ENCODE results near the gene MYLK3.
A peak's percentile ranks its signal among the peaks of the same experiment; 100 is the strongest.

Gene MYLK3

DNA sequence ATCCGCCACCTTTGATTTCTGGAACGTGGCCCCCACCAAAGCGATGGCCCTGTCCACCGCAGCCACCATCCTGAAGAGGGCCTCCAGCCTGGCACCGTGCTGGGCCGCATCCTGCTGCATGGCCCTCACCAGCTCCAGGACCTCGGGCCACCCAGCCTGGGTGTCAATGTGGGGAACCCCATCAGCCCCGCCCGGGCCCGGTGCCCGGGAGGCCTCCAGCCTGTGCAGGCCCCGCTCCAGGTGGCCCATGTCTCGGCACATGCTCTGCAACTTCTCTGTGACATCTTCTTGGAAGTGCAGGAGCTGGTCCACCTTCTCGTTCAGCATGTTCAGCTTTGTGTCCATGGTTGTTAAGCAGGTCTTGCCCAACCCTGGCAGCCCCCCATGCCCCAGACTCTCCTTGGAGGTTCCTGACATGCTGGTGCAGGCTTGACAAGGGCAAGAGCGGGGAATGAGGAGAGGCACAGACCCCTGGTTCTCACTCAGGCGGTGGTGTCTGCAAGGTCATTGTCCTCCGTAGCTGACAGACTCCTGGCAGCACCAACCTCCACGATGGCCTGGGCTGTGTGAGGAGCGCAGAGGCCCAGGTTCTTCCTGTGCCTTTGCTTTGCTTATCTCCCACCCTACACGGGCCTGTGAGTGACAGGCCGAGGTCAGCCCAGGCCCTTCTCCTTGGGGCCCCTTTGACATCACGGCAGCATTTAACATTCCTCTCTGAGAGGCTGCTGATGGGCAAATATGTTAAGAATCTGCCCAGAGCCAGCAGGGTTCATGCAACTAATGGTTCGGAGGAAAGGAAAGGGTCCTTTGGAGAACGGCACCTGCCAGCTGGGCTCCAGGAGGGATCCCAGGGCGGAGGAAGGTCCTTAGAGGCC lies at the start of gene MYLK3:
Gene MYLK3, minus strand, starts transcription at position 568 of the 875 bp plus-strand sequence. Its CDS starts 151 bp downstream, at position 417.
- H3K4me3 ChIP-seq (ENCODE audit: low read depth, low read length) = no peak within 1 kb of the TSS
- TF ChIP-seq, protein P1, sequence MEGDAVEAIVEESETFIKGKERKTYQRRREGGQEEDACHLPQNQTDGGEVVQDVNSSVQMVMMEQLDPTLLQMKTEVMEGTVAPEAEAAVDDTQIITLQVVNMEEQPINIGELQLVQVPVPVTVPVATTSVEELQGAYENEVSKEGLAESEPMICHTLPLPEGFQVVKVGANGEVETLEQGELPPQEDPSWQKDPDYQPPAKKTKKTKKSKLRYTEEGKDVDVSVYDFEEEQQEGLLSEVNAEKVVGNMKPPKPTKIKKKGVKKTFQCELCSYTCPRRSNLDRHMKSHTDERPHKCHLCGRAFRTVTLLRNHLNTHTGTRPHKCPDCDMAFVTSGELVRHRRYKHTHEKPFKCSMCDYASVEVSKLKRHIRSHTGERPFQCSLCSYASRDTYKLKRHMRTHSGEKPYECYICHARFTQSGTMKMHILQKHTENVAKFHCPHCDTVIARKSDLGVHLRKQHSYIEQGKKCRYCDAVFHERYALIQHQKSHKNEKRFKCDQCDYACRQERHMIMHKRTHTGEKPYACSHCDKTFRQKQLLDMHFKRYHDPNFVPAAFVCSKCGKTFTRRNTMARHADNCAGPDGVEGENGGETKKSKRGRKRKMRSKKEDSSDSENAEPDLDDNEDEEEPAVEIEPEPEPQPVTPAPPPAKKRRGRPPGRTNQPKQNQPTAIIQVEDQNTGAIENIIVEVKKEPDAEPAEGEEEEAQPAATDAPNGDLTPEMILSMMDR (IDR thresholded peaks at IDR 0.05; ENCODE audit: low read depth, low read length) = no peak

DNA sequence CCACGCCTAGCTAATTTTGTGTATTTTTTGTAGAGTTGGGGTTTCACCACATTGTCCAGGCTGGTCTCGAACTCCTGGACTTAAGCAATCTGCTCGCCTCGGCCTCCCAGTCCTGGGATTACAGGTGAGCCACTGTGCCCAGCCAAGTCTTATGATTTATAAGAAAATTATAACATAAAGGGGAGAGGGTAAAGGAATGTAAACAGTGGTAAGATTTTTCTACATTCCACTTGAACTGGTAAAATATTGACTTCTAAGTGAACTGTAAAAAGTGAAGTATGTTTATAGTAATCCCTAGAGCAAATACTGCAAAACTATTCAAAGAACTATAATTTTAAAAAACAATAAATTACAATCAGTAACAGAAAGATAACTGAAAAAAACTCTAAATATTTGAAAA lies 49.4 kb upstream of the MYLK3 start:
- TF ChIP-seq, protein P1 (IDR thresholded peaks at IDR 0.05; ENCODE audit: low read depth, low read length) = no peak
- no peak overlapping the region for H3K4me3 ChIP-seq (ENCODE audit: low read depth, low read length)

DNA sequence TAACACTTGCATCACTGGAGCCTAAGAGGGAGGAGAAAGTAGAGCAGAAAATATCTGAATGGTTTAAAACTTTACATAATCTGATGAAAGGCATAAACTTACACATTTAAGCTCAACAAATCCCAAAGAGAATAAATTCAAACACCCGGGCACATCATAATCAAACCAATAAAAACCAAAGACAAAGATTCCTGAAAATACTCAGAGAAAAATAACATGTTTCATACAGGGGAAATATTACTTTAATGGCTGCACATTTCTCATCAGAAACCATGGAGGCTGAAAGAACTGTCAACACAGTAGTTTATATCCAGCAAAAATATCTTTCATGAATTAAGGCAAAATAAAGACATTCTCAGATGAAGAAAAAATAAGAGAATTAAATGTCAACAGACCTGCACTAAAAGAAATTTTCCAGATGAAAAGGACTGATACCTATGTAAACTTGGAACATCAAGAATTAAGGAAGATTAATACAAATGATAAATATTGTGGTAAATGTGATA lies 48.7 kb upstream of the MYLK3 start:
- H3K4me3 ChIP-seq (ENCODE audit: low read depth, low read length) = no peak overlapping the region

DNA sequence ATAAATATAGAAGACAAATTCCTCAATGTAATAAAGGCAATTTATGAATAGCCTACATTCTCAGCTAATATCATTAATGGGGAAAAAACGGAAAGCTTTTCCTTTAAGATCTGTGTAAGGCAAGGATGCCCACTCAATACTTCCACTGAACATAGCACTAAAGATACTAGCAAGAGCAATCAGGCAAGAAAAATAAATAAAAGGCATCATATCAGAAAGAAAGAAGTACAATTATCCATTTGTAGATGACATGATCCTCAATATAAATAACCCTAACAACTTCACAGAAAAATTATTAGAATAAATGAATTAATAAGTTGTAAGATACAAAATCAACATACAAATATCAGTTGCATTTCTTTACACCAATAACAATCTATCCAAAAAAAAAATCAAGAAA lies 45.7 kb upstream of the MYLK3 start:
- TF ChIP-seq, protein P1 (IDR thresholded peaks at IDR 0.05; ENCODE audit: low read depth, low read length) = no peak
- H3K4me3 ChIP-seq (ENCODE audit: low read depth, low read length) = no peak overlapping the region

More for the DNA sequence above, 48.7 kb upstream of the MYLK3 start:
- TF ChIP-seq, protein P1 (IDR thresholded peaks at IDR 0.05; ENCODE audit: low read depth, low read length) = no peak

DNA sequence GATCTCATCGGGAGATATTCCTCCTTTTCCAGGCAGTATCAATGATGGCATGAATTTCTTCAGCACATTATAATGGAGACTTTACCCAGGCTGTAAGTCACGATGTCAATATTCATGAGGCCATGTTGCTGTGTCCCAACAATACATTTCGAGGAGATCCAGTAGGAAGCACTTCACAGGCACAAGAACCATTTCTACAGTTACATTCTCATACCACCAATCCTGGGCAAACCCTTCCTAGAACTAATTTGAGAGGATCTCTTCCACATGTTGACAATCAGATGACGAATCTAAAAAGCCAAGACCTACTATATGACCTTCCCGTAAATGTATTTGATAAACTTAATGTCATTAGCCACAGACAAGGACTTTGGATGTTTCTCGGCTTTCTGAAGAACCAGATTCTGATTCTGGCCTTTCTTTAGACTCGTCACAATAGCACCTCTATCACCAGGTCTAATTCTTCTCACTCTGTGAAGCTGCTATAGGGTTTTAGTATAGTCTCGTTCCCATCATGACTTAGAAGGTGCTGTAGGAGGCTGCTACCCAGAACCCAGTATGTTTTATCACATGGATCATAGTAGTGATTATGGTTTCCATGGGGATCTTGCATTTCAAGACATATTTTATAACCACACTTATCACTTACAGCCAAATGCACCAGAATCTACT lies 42.6 kb upstream of the MYLK3 start:
- TF ChIP-seq, protein P1 (IDR thresholded peaks at IDR 0.05; ENCODE audit: low read depth, low read length) = no peak
- peak overlapping the region; percentile 66 for H3K4me3 ChIP-seq (ENCODE audit: low read depth, low read length)

DNA sequence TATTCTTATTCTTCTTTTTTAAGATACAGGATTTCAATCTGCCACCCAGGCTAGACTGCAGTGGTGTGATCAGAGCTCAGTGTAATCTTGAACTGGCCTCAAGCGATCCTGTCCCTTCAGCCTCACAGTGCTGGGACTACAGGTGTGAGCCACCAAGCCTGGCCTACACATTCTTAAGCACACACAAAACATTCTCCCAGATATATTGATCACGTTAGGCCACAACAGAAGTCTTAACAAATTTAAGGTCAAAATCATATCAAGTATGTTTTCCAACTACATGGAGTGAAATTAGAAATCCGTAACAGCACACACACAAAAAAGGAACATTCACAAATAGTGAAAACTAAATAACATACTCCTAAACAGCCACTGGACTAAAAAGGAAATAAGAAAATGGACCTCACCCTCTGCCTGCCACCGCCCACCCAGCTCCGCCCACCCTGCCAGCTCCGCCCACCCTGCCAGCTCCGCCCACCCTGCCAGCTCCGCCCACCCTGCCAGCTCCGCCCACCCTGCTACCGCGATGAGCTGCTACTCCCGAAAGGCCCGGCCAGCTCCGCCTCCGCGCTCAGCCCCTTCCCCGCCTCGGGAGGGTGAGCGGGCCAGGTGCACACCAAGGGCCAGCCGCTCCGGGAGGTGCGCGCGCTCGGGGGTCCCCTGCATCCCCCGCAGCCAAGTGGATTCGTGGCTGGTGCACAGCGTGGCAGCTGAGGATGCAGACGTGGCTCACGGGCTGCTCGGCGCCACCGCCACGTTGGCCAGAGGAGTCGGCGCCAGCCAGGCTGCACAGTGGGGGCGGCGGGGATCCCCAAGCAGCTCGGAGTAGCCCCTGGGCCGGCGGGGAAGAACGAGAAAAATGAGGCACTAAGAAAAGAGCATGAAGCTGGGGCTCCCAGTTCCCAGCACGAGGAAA lies 41.6 kb upstream of the MYLK3 start:
- TF ChIP-seq, protein P1 (IDR thresholded peaks at IDR 0.05; ENCODE audit: low read depth, low read length) = no peak
- H3K4me3 ChIP-seq (ENCODE audit: low read depth, low read length) = peak overlapping the region; percentile 66
